Measurements from ENCODE around the gene GBA2.

GRCh38 chr9:35708146-35708545 lies 40.9 kb downstream of the GBA2 start:
- TF ChIP-seq, protein P1, sequence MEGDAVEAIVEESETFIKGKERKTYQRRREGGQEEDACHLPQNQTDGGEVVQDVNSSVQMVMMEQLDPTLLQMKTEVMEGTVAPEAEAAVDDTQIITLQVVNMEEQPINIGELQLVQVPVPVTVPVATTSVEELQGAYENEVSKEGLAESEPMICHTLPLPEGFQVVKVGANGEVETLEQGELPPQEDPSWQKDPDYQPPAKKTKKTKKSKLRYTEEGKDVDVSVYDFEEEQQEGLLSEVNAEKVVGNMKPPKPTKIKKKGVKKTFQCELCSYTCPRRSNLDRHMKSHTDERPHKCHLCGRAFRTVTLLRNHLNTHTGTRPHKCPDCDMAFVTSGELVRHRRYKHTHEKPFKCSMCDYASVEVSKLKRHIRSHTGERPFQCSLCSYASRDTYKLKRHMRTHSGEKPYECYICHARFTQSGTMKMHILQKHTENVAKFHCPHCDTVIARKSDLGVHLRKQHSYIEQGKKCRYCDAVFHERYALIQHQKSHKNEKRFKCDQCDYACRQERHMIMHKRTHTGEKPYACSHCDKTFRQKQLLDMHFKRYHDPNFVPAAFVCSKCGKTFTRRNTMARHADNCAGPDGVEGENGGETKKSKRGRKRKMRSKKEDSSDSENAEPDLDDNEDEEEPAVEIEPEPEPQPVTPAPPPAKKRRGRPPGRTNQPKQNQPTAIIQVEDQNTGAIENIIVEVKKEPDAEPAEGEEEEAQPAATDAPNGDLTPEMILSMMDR (IDR thresholded peaks at IDR 0.05): no peak
- no peak for TF ChIP-seq POLR2AphosphoS5 (IDR thresholded peaks at IDR 0.05)
- TF ChIP-seq EP300 (IDR thresholded peaks at IDR 0.05): no peak

Measured in suprapubic skin (tissue), 4 donors.